CD14-positive monocyte (primary cell): ENCODE measurements around the gene GLTP. TPM values are rescaled to one million over a fixed set of nuclear protein-coding genes. Genes with fewer than 3 reads are reported as not detected.

ENCODE experiments used
- DNase-seq, 3 donors: peaks; one replicate each; pipeline ENCODE4 v3.0.0-alpha.2; 2011 to 2022
- H2AFZ ChIP-seq: 2 replicates; pipeline ENCODE4 v1.6.0; 2012; ENCODE audit warnings: mild to moderate bottlenecking, low read depth, low read length, inconsistent platforms; ENCODE audit not compliant: insufficient read depth, poor library complexity, severe bottlenecking
- H3K27ac ChIP-seq, 2 donors: 1 replicate in 1 of 2; 2 replicates in 1 of 2; pipeline ENCODE4 v1.5.1; 2012 to 2013; ENCODE audit warnings: low read length in 2 of 2, control low read depth in 1 of 2, inconsistent platforms in 1 of 2, low read depth in 1 of 2, mild to moderate bottlenecking in 1 of 2
- H3K27me3 ChIP-seq, 2 donors: one replicate each; pipeline versions ENCODE4 v1.6.0 to v1.6.1; 2011 to 2013; ENCODE audit warnings: low read length in 2 of 2; ENCODE audit not compliant: control insufficient read depth in 2 of 2, insufficient read depth in 2 of 2
- H3K36me3 ChIP-seq, 2 donors: replicated peaks in 1 of 2; 1 replicate in 1 of 2; 2 replicates in 1 of 2; pipeline versions ENCODE4 v1.5.1 to v1.6.1; 2012 to 2013; ENCODE audit warnings: low read length in 2 of 2, control low read depth in 1 of 2, inconsistent platforms in 1 of 2, mild to moderate bottlenecking in 1 of 2; ENCODE audit not compliant: insufficient read depth in 2 of 2, control insufficient read depth in 1 of 2
- H3K4me1 ChIP-seq, 2 donors: 1 replicate in 1 of 2; 2 replicates in 1 of 2; pipeline versions ENCODE4 v1.5.1 to v1.6.1; 2012 to 2013; ENCODE audit warnings: low read length in 2 of 2, control low read depth in 1 of 2, inconsistent platforms in 1 of 2, mild to moderate bottlenecking in 1 of 2, moderate library complexity in 1 of 2; ENCODE audit not compliant: insufficient read depth in 2 of 2, control insufficient read depth in 1 of 2
- H3K4me2 ChIP-seq: replicated peaks from 2 replicates; pipeline ENCODE3; 2012; ENCODE audit warnings: low read length, moderate library complexity, mild to moderate bottlenecking; ENCODE audit not compliant: poor library complexity, severe bottlenecking; ENCODE audit errors: extremely low read depth
- H3K4me3 ChIP-seq, 3 experiments: fragments of 200-600 bp in 1 of 3; sonication (generic) in 1 of 3; replicated peaks in 1 of 3; 1 replicate in 2 of 3; 2 replicates in 1 of 3; pipeline ENCODE4 v1.5.1; 2011 to 2013; ENCODE audit warnings: low read length in 3 of 3, mild to moderate bottlenecking in 3 of 3, control low read depth in 2 of 3, low read depth in 2 of 3, inconsistent platforms in 1 of 3, moderate library complexity in 1 of 3
- H3K79me2 ChIP-seq: 2 replicates; pipeline ENCODE4 v1.6.0; 2012; ENCODE audit warnings: mild to moderate bottlenecking, control low read depth, inconsistent platforms, low read length, moderate library complexity; ENCODE audit not compliant: insufficient read depth
- H3K9ac ChIP-seq: 2 replicates; pipeline ENCODE4 v1.6.0; 2017; ENCODE audit warnings: low read length, mild to moderate bottlenecking; ENCODE audit not compliant: insufficient read depth, poor library complexity, severe bottlenecking
- H3K9me3 ChIP-seq, 2 donors: replicated peaks in 1 of 2; 1 replicate in 1 of 2; 2 replicates in 1 of 2; pipeline versions ENCODE4 v1.5.1 to v1.6.1; 2012 to 2013; ENCODE audit warnings: low read length in 2 of 2, control low read depth in 1 of 2; ENCODE audit not compliant: control insufficient read depth in 1 of 2, insufficient read depth in 1 of 2
- H4K20me1 ChIP-seq: 2 replicates; pipeline ENCODE4 v1.6.0; 2012; ENCODE audit warnings: mild to moderate bottlenecking, low read length, control low read depth, moderate library complexity; ENCODE audit not compliant: insufficient read depth
- H3K27ac Mint-ChIP-seq, 7 donors: one replicate each; pipeline ENCODE4 v1.8.0; 2020; ENCODE audit warnings: mild to moderate bottlenecking in 7 of 7, mixed read lengths in 7 of 7, moderate library complexity in 6 of 7, inconsistent platforms in 2 of 7
- H3K27me3 Mint-ChIP-seq, 3 donors: one replicate each; pipeline ENCODE4 v1.8.0; 2021 to 2022; ENCODE audit warnings: low read depth in 3 of 3, mild to moderate bottlenecking in 3 of 3, mixed read lengths in 3 of 3, moderate library complexity in 3 of 3, inconsistent platforms in 1 of 3
- H3K36me3 Mint-ChIP-seq, 2 donors: one replicate each; pipeline ENCODE4 v1.8.0; 2020; ENCODE audit warnings: mixed read lengths in 2 of 2, inconsistent platforms in 1 of 2, mild to moderate bottlenecking in 1 of 2
- H3K4me1 Mint-ChIP-seq: one replicate; pipeline ENCODE4 v1.8.0; 2020; ENCODE audit warnings: mild to moderate bottlenecking, mixed read lengths
- H3K4me3 Mint-ChIP-seq, 2 donors: one replicate each; pipeline ENCODE4 v1.8.0; 2020; ENCODE audit warnings: mild to moderate bottlenecking in 2 of 2, mixed read lengths in 2 of 2, moderate library complexity in 1 of 2
- H3K9me3 Mint-ChIP-seq, 7 donors: one replicate each; pipeline ENCODE4 v1.8.0; 2020 to 2022; ENCODE audit warnings: mixed read lengths in 7 of 7, mild to moderate bottlenecking in 6 of 7, moderate library complexity in 6 of 7, inconsistent platforms in 2 of 7
- CTCF ChIP-seq: fragments of 200-600 bp; IDR thresholded peaks from one replicate; pipeline ENCODE4 v1.8.0; 2022; ENCODE audit warnings: antibody characterized with exemption, mild to moderate bottlenecking
- WGBS: methylation state at CpG from one replicate; pipeline ENCODE4 v1.1.5; 2013; ENCODE audit warnings: missing lambda C conversion rate; ENCODE audit not compliant: insufficient coverage; 5-methylcytosine and 5-hydroxymethylcytosine counted together
- intact Hi-C, 2 donors: fragments of 100-400 bp; cut with micrococcal nuclease; formaldehyde crosslinking; loops; one replicate each; pipeline versions ENCODE4 v1.15.0 to v1.15.1; 2023
- polyA plus RNA-seq, 3 donors: library from polyadenylated mRNA; depleted of rRNA in 1 of 3; unstranded in 2 of 3; stranded (reverse) in 1 of 3; fragments of 300-500 nt in 2 of 3; fragments of >200 nt in 1 of 3; fragmentation: Illumina TruSeq in 2 of 3; gene quantifications; 1 replicate in 2 of 3; 2 replicates in 1 of 3; pipeline ENCODE4 v1.2.3, GENCODE V29; 2012 to 2021

The GLTP gene
- polyA plus RNA-seq, 3 donors, result 46.2 to 65.9 (median 51.7) TPM

- H3K27me3 Mint-ChIP-seq, result peaks cover 0 to 4% (median 2%) of the 10 kb centered on the region in 3 donors
- no peaks in the 10 kb centered on the region for H3K27me3 ChIP-seq
- H3K36me3 ChIP-seq, result no peaks in the 10 kb centered on the region
- H3K27ac Mint-ChIP-seq, result no peak overlapping the region
- intact Hi-C loops, result loop anchor here (2.0 to 10.0 kb wide), 3 partner anchors 34 to 77 kb away; no protein-coding TSS in a partner anchor
- H2AFZ ChIP-seq, result no peak overlapping the region
- TF ChIP-seq CTCF, result no peak
- no peak overlapping the region for H3K4me3 ChIP-seq
- DNase-seq, result no peak
- H3K9me3 ChIP-seq, result no peaks in the 10 kb centered on the region
- WGBS, result 100% methylated on average over 2 of the region's 2 CpGs
- H3K4me1 Mint-ChIP-seq, result peaks cover 70% of the 10 kb centered on the region
- no peaks in the 10 kb centered on the region for H3K9me3 Mint-ChIP-seq
- peaks cover 47 to 67% of the 10 kb centered on the region in 2 donors for H3K4me1 ChIP-seq
- H3K27ac ChIP-seq, result no peak overlapping the region
- H4K20me1 ChIP-seq, result peaks cover 21% of the 10 kb centered on the region
- H3K36me3 Mint-ChIP-seq, result peaks cover 11 to 18% of the 10 kb centered on the region in 2 donors
- H3K9ac ChIP-seq, result no peak overlapping the region
- no peak overlapping the region for H3K4me2 ChIP-seq
- no peak overlapping the region for H3K4me3 Mint-ChIP-seq
- H3K79me2 ChIP-seq, result peaks cover 34% of the 10 kb centered on the region
Observed at GRCh38 chr12:109881752-109882151, 1.4 kb upstream of the GLTP start.

GRCh38 chr12:109880938-109881337, 597 bp upstream of the GLTP start:
- H3K27ac ChIP-seq, result peak overlapping the region in 1 of 2 donors; percentile 61
- no peaks in the 10 kb centered on the region for H3K9me3 Mint-ChIP-seq
- H3K36me3 ChIP-seq, result no peaks in the 10 kb centered on the region
- 15% methylated on average over 9 of the region's 9 CpGs for WGBS
- no peak for DNase-seq
- H3K9me3 ChIP-seq, result no peaks in the 10 kb centered on the region
- peaks cover 72% of the 10 kb centered on the region for H3K4me1 Mint-ChIP-seq
- H4K20me1 ChIP-seq, result peaks cover 28% of the 10 kb centered on the region
- peak overlapping the region; percentile 89 for H2AFZ ChIP-seq
- no peak for TF ChIP-seq CTCF
- H3K4me2 ChIP-seq, result peak overlapping the region; percentile 100
- intact Hi-C loops, result loop anchor here (2.0 to 10.0 kb wide), 3 partner anchors 34 to 76 kb away; no protein-coding TSS in a partner anchor
- H3K27me3 Mint-ChIP-seq, result peaks cover 0 to 4% (median 2%) of the 10 kb centered on the region in 3 donors
- no peaks in the 10 kb centered on the region for H3K27me3 ChIP-seq
- peak overlapping the region; percentile 56 to 97 (median 69) for H3K4me3 ChIP-seq
- H3K27ac Mint-ChIP-seq, result peak overlapping the region; percentile 51 to 94 (median 86)
- peak overlapping the region; percentile 89 for H3K9ac ChIP-seq
- peaks cover 11 to 23% of the 10 kb centered on the region in 2 donors for H3K36me3 Mint-ChIP-seq
- H3K4me3 Mint-ChIP-seq, result peak overlapping the region; percentile 87 to 90
- peaks cover 46 to 67% of the 10 kb centered on the region in 2 donors for H3K4me1 ChIP-seq
- peaks cover 42% of the 10 kb centered on the region for H3K79me2 ChIP-seq
